Measurements from ENCODE around the gene RAI1.

DNA sequence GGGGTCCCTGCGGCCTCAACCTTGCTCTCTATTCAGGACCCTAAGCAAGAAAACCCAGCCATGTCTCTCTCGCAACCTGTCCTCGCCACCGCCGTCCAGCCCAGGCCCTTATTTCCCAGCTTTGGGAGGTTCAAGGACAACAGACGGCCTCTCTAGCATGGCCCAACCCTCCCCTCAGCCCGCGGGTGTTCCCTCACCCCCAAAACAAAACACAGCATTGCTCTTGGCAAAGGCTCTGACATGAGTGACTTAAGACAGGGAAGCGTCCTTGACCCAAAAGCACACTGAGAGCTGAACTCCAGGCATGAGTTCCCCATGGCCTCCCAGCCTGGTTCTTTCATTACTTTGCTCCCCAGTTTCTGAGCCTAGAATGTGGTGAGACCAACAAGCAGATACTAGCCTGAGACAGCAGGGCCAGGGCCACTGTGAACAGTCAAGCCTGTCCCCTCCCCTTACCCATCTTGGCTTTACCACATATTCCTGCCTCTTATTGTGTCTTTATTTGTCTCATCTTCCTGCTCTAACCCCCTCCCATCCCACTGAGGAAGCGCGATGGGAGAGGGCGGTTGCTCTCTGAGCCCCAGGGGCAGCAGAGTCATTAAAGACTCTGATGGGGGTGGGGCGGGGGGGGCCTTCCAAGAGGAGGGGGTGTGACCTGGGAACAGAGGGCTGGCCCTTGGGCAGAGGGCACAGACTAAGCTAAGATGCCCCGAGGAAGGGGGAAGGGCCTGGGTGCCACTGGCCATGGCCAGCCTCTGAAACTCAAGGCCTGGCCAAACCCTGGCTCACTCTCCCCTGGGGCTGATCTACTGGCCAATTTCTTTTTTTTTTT is 143.7 kb downstream of the RAI1 start:
- TF ChIP-seq NFYB (IDR thresholded peaks at IDR 0.05; ENCODE audit: insufficient read depth, low read depth, low read length) (no peak), GABPA (IDR thresholded peaks at IDR 0.05; ENCODE audit: low read depth) (no peak), BHLHE40 (IDR thresholded peaks at IDR 0.05; ENCODE audit: borderline replicate concordance in 1 of 2, low read depth in 2 of 2, low read length in 1 of 2) (no peak), CREB1 (IDR thresholded peaks at IDR 0.05; ENCODE audit: low read depth) (no peak), CEBPB (IDR thresholded peaks at IDR 0.05; ENCODE audit: borderline replicate concordance in 1 of 2, low read depth in 2 of 2, low read length in 2 of 2) (no peak)
